ENCODE results near the gene FBXO15.

FBXO15 gene

GRCh38 chr18:74082742-74083556 lies 64.7 kb downstream of the FBXO15 start:
- H3K4me1 ChIP-seq (ENCODE audit: control insufficient read depth, insufficient read depth, low read depth, low read length): peaks cover 3% of the 10 kb centered on the region
- peak overlapping the region in 1 of 2 experiments; percentile 81 for H3K14ac ChIP-seq (ENCODE audit: low read length in 2 of 2)
- H2AK5ac ChIP-seq (ENCODE audit: low read length, severe bottlenecking): no peak overlapping the region
- peak overlapping the region; percentile 24 for H3K9ac ChIP-seq (ENCODE audit: low read length)
- H3K27me3 ChIP-seq (ENCODE audit: control insufficient read depth in 1 of 2, insufficient read depth in 1 of 2, low read length in 2 of 2): peaks cover 3 to 8% of the 10 kb centered on the region in 2 experiments
- no peak overlapping the region for H3K18ac ChIP-seq (ENCODE audit: low read depth in 1 of 2, low read length in 2 of 2)
- DNase-seq: no peak
- H3K4ac ChIP-seq (ENCODE audit: low read depth in 1 of 2, low read length in 2 of 2): peak overlapping the region in 1 of 2 experiments; percentile 13
- H2BK15ac ChIP-seq (ENCODE audit: low read depth, poor library complexity, severe bottlenecking): peak overlapping the region; percentile 44
- H3K79me1 ChIP-seq (replicated peaks; ENCODE audit: low read length, poor library complexity, severe bottlenecking): no peaks in the 10 kb centered on the region
- no peak overlapping the region for H3K4me2 ChIP-seq (ENCODE audit: low read length, poor library complexity, severe bottlenecking)
- no peaks in the 10 kb centered on the region for H3K9me3 ChIP-seq (ENCODE audit: control insufficient read depth, low read length)
- WGBS: 65% methylated on average over 18 of the region's 18 CpGs
- no peak overlapping the region for H3K27ac ChIP-seq (ENCODE audit: low read length, poor library complexity, severe bottlenecking)
- peak overlapping the region; percentile 5 for H4K8ac ChIP-seq (ENCODE audit: low read length)
- no peak overlapping the region for H3K4me3 ChIP-seq (ENCODE audit: insufficient read depth in 1 of 2, low read depth in 1 of 2, low read length in 2 of 2)
- H3K36me3 ChIP-seq (ENCODE audit: control insufficient read depth in 1 of 2, insufficient read depth in 2 of 2, low read depth in 1 of 2, low read length in 2 of 2): no peaks in the 10 kb centered on the region
- H2BK12ac ChIP-seq (ENCODE audit: low read length in 2 of 2): peak overlapping the region in 1 of 2 experiments; percentile 47
- H3K23ac ChIP-seq (ENCODE audit: low read length in 2 of 2): peak overlapping the region in 1 of 2 experiments; percentile 50
- H2AFZ ChIP-seq (ENCODE audit: low read depth, low read length): peak overlapping the region; percentile 80
- no peak overlapping the region for H2BK5ac ChIP-seq (ENCODE audit: low read depth, low read length, poor library complexity, severe bottlenecking)
- no peak overlapping the region for H4K91ac ChIP-seq (ENCODE audit: low read length)
- no peak overlapping the region for H2BK120ac ChIP-seq (ENCODE audit: low read depth, low read length)

DNA sequence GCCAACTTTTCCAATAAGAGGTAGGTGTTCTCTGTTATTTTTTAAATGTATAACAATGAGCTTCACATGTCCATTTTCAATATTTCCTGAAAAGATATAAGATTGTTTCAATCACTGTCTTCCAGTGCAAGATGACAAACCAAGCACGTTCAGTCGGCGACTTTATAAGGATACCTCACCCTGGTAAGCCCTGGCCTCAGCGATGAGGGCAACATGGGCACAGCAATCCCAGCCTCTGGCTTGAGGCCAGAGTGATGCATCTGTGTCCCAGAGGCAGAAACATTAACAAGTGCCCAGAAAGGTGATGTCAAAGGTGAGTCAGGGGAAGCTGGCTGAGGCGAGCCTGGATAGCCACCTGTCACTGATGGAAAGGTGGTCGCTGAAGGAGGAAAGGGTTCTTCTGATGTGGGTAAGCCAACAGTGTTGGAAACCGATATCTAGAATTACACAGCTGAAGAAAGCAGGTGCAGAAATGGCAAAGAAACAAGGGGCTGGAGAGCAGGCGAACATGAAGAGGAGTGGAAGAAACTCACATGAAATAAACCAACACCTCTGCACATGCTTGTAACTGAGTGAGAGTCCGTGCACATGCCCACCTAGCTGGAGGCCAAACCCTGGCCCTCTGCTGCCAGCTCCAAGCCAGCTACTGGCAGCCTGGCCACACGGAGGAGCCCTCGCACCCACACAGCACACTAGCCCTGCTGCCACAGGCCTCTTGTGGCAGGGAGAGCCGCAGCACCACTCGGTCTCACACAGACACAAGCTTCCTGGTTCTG lies 65.5 kb downstream of the FBXO15 start:
- peak; percentile 50 for DNase-seq
- Histone ChIP-seq H2BK12ac (ENCODE audit: low read length in 2 of 2) (no peak overlapping the region), H3K36me3 (ENCODE audit: control insufficient read depth in 1 of 2, insufficient read depth in 2 of 2, low read depth in 1 of 2, low read length in 2 of 2) (no peaks in the 10 kb centered on the region), H3K27ac (ENCODE audit: low read length, poor library complexity, severe bottlenecking) (no peak overlapping the region), H4K91ac (ENCODE audit: low read length) (peak overlapping the region; percentile 49), H2AK5ac (ENCODE audit: low read length, severe bottlenecking) (no peak overlapping the region), H3K14ac (ENCODE audit: low read length in 2 of 2) (peak overlapping the region in 1 of 2 experiments; percentile 19), H2BK5ac (ENCODE audit: low read depth, low read length, poor library complexity, severe bottlenecking) (no peak overlapping the region), H3K27me3 (ENCODE audit: control insufficient read depth in 1 of 2, insufficient read depth in 1 of 2, low read length in 2 of 2) (peaks cover 3 to 8% of the 10 kb centered on the region in 2 experiments), H3K4ac (ENCODE audit: low read depth in 1 of 2, low read length in 2 of 2) (no peak overlapping the region), H3K9ac (ENCODE audit: low read length) (peak overlapping the region; percentile 24), H3K79me1 (replicated peaks; ENCODE audit: low read length, poor library complexity, severe bottlenecking) (no peaks in the 10 kb centered on the region), H2BK15ac (ENCODE audit: low read depth, poor library complexity, severe bottlenecking) (no peak overlapping the region), H2BK120ac (ENCODE audit: low read depth, low read length) (no peak overlapping the region), H3K4me3 (ENCODE audit: insufficient read depth in 1 of 2, low read depth in 1 of 2, low read length in 2 of 2) (no peak overlapping the region), H3K23ac (ENCODE audit: low read length in 2 of 2) (no peak overlapping the region), H3K9me3 (ENCODE audit: control insufficient read depth, low read length) (no peaks in the 10 kb centered on the region), H2AFZ (ENCODE audit: low read depth, low read length) (no peak overlapping the region), H3K4me1 (ENCODE audit: control insufficient read depth, insufficient read depth, low read depth, low read length) (peaks cover 3% of the 10 kb centered on the region), H3K4me2 (ENCODE audit: low read length, poor library complexity, severe bottlenecking) (no peak overlapping the region), H3K18ac (ENCODE audit: low read depth in 1 of 2, low read length in 2 of 2) (no peak overlapping the region), H4K8ac (ENCODE audit: low read length) (no peak overlapping the region)
- 74% methylated on average over 13 of the region's 13 CpGs for WGBS

DNA sequence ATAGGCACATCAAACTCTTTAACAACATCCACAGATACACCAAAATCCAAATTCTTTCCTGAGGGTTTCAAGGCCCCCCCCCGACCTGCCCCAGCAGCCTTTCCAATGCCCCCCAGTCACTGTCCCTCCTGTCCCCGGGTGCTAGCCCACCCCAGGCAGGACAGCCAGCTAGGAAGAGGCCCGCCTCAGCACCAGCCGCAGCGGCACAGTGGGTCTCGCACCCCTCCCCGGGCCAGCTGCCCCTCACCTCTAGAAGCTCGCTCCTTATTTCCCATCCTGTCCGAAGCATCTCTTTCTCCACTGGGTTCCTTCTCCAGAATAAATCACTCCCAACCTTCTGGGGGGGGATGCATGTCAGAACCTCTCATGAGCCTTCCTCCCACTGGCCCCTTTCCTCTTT lies 69.4 kb downstream of the FBXO15 start:
- no peak overlapping the region for H3K9ac ChIP-seq (ENCODE audit: low read length)
- no peak overlapping the region for H3K4me2 ChIP-seq (ENCODE audit: low read length, poor library complexity, severe bottlenecking)
- H3K79me1 ChIP-seq (replicated peaks; ENCODE audit: low read length, poor library complexity, severe bottlenecking): no peaks in the 10 kb centered on the region
- H3K27me3 ChIP-seq (ENCODE audit: control insufficient read depth in 1 of 2, insufficient read depth in 1 of 2, low read length in 2 of 2): peaks cover under 1 to 14% of the 10 kb centered on the region in 2 experiments
- H3K14ac ChIP-seq (ENCODE audit: low read length in 2 of 2): no peak overlapping the region
- H3K4me3 ChIP-seq (ENCODE audit: insufficient read depth in 1 of 2, low read depth in 1 of 2, low read length in 2 of 2): no peak overlapping the region
- no peaks in the 10 kb centered on the region for H3K9me3 ChIP-seq (ENCODE audit: control insufficient read depth, low read length)
- H3K4ac ChIP-seq (ENCODE audit: low read depth in 1 of 2, low read length in 2 of 2): no peak overlapping the region
- H3K36me3 ChIP-seq (ENCODE audit: control insufficient read depth in 1 of 2, insufficient read depth in 2 of 2, low read depth in 1 of 2, low read length in 2 of 2): no peaks in the 10 kb centered on the region
- H2AFZ ChIP-seq (ENCODE audit: low read depth, low read length): no peak overlapping the region
- no peak overlapping the region for H3K27ac ChIP-seq (ENCODE audit: low read length, poor library complexity, severe bottlenecking)
- H2BK5ac ChIP-seq (ENCODE audit: low read depth, low read length, poor library complexity, severe bottlenecking): no peak overlapping the region
- no peak overlapping the region for H2BK120ac ChIP-seq (ENCODE audit: low read depth, low read length)
- WGBS: 86% methylated on average over 9 of the region's 9 CpGs
- H2AK5ac ChIP-seq (ENCODE audit: low read length, severe bottlenecking): no peak overlapping the region
- no peak overlapping the region for H4K8ac ChIP-seq (ENCODE audit: low read length)
- peaks cover 2% of the 10 kb centered on the region for H3K4me1 ChIP-seq (ENCODE audit: control insufficient read depth, insufficient read depth, low read depth, low read length)
- no peak overlapping the region for H2BK12ac ChIP-seq (ENCODE audit: low read length in 2 of 2)
- H4K91ac ChIP-seq (ENCODE audit: low read length): no peak overlapping the region
- H2BK15ac ChIP-seq (ENCODE audit: low read depth, poor library complexity, severe bottlenecking): no peak overlapping the region
- H3K23ac ChIP-seq (ENCODE audit: low read length in 2 of 2): no peak overlapping the region
- no peak for DNase-seq
- no peak overlapping the region for H3K18ac ChIP-seq (ENCODE audit: low read depth in 1 of 2, low read length in 2 of 2)
